Skeletal muscle cell (primary cell): ENCODE results near the gene ZNRD2.

Experiments used
- DNase-seq: peaks from one replicate; pipeline ENCODE4 v3.0.0-alpha.2; 2010; ENCODE audit warnings: low read depth
- H3K4me3 ChIP-seq: 2 replicates; pipeline ENCODE4 v1.5.1; 2011; ENCODE audit warnings: low read depth, mild to moderate bottlenecking, control low read depth, low read length, moderate library complexity

Gene ZNRD2

DNA sequence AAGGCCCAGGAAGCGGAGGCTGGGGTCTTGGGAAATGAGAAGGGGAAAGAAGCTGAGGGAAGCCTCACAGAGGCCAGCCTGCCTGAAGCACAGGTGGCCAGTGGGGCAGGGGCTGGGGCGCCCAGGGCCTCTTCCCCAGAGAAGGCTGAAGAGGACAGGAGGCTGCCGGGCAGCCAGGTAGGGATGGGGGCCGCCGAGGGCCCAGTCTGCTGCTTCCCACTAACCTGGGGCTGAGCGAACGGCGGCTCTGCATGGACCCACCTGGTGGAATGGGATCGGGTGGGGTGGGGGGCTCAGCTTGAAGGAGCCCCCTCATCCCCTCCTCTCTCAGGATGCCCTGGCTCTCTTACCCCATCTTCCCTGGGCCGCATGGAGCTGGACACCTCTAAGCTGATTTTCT is 13.3 kb downstream of the ZNRD2 start:
- no peak for DNase-seq
- no peak overlapping the region for H3K4me3 ChIP-seq

DNA sequence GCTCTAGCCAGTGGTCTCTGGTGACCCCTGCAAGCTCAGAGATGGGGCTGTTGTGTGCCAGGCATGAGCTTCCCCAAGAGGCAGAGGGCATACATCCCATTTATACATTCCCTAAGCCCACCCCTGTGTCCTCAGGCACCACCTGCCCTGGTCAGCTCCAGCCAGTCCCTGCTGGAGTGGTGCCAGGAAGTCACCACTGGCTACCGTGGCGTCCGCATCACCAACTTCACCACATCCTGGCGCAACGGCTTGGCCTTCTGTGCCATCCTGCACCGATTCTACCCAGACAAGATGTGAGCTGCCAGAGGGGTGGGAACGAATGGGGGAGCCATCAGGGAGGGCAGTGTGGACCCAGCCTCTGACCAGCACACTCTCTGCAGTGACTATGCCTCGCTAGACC is 13.8 kb downstream of the ZNRD2 start:
- no peak overlapping the region for H3K4me3 ChIP-seq
- DNase-seq: no peak

DNA sequence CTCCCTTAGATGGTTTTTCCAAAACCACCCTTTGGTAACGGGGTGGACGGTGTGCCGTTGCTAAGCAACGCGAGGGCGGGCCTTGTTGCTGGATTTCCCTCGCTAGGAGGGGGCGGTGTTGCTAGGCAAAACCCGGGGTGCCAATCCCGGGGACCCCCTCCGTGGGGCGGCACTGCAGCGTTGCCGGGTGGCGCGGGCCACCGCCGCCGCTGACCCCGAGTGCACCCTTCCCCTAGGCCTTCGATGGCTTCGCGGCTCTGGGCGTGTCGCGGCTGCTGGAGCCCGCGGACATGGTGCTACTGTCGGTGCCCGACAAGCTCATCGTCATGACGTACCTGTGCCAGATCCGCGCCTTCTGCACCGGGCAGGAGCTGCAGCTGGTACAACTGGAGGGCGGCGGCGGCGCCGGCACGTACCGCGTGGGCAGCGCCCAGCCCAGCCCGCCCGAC is 14.5 kb downstream of the ZNRD2 start:
- no peak for DNase-seq
- H3K4me3 ChIP-seq: no peak overlapping the region

DNA sequence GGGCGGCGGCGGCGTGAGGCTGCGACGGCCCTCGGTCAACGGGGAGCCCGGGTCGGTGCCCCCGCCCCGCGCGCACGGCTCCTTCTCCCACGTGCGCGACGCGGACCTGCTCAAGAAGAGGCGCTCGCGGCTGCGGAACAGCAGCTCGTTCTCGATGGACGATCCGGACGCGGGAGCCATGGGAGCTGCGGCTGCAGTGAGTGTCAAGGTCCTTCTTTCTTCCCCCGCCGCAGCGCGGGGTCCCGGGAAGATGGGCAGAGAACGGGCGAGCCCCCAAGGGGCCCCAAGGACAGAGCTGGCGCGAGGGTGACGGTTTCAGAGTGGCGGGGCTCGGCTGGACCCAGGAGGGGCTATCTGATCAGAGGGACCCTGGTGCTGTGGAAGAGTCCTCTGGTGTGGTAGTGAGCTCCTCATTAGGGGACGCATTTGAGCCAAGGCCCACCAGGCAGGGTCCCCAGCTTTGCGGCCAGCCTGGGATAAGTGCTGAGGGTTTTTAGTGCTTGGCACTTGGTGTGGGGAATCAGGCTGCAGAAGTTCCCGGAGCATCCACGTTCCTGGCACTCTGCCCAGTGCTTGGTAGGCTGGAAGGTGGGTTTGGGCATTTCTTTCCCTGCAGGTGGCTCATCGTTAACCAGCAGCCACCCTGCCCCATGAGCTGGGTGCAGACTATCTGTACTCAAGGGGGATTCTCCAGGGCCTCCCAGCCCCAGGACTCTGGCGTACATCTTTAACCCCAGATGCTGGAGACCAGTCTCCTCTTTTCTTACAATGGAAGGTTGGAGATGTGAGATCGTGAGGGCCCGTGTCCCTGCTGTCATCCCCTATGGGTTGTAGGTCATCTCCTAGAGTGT is 15.3 kb downstream of the ZNRD2 start:
- no peak for DNase-seq
- H3K4me3 ChIP-seq: no peak overlapping the region

DNA sequence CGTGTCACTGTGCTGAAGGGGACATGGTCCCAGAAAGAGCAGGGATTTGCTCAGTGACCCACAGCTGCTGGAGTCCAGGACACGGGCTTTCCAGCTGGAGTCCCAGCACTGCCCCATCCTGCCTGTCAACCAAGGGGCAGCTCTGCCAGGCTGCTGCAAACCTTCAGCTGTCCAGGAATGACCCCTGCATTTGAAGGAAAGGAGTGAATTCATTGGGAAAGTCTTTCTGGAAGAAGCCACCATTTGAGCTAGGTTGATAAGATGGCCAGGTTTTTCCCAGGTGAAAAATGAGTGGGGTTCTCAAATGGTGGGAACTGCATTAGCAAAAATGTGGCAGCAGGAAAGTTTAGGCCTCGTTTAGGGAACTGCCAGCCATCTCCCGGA is 16.0 kb downstream of the ZNRD2 start:
- no peak for DNase-seq

DNA sequence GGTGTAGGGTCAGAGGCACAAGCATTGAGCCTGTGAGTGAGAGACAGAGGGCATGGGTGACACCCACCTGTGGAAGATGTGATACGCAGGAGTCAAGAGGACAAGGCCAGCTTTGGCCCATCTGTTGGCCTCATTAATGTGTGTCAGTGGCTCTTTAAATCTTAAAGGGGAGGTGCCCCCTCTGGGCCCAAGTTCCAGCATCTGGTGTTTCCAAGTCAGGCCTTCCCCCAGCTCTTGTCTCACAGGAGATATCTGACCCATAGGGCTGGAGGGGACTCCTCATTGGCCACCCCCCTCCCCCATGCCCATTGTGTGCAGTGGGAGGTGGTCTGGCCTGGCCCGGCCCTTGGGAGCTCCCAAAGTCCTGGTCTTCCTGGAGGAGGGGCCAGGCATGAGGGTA is 16.4 kb downstream of the ZNRD2 start:
- no peak for DNase-seq
- no peak overlapping the region for H3K4me3 ChIP-seq

More for the DNA sequence above, 16.0 kb downstream of the ZNRD2 start:
- no peak overlapping the region for H3K4me3 ChIP-seq

DNA sequence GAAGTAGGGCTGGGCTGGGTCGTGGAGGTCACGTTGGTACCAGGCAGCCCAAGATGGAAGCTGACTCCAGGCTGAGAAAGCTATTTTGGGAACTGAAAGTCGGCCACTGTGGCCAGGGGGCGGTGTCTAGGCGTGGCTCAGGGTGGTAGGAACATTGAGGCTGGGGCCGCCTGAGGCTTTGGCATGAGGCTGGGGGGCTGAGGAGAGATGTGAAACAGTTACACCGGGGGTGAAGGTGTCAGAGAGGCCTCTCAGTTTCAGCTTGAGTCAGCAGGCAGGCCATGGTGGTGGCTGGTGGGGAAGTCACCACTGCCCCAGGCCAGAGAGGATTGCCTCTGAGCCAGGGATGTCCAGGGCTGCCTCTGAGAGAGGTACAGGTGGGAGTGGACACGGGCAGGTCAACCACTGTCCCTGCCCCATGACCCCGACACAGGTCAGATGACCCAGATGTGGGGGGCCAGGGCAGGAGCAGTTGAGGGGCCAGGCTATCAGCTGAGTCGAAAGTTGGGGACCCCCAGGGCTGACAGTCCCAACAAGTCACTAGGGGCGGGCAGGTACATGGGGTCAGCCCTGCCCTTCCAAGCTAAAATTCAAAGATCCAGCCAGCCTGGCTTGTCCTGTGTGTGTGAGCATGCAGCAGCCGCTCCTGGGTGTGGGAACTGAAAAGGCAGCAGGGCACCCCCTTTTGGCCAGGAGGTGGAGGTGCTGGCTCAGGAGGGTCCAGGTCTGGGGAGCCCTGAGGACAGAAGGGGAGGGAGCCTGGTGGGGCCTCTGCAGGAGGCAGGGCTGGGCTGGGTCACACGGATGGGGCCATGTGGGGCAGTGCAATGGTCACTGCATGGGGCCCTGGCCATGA is 18.1 kb downstream of the ZNRD2 start:
- H3K4me3 ChIP-seq: no peak overlapping the region

DNA sequence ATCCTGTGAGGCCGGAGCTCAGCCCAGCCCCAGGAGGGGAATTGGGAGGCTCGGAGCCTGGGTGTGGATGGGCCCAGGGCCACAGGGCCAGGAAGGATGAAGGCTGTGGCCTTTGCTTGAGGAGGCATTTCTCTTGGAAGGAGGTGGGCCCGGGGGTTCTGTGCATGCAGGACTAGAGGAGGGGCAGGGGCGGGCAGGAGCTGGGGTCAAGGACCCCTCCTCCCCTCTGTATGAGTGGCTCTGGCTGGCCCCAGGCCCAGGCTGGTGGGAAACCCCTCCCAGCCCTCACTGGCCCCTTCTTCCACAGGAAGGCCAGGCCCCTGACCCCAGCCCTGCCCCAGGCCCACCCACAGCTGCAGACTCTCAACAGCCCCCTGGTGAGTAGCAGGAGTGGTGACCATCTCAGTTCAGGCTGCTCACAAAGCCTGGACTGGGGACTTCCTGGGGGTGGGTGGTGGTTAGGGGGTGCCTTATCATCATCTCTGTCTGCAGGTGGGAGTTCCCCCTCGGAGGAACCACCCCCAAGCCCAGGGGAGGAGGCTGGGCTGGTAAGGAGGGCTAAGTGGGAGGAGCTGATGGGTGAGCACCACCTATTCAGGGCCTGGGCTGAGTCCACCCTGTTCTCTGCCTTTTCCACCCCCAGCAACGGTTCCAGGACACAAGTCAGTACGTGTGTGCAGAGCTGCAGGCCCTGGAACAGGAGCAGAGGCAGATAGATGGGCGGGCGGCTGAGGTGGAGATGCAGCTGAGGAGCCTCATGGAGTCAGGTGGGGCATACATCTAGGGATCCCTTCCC is 19.4 kb downstream of the ZNRD2 start:
- no peak overlapping the region for H3K4me3 ChIP-seq
- no peak for DNase-seq

More for the DNA sequence above, 18.1 kb downstream of the ZNRD2 start:
- DNase-seq: no peak

DNA sequence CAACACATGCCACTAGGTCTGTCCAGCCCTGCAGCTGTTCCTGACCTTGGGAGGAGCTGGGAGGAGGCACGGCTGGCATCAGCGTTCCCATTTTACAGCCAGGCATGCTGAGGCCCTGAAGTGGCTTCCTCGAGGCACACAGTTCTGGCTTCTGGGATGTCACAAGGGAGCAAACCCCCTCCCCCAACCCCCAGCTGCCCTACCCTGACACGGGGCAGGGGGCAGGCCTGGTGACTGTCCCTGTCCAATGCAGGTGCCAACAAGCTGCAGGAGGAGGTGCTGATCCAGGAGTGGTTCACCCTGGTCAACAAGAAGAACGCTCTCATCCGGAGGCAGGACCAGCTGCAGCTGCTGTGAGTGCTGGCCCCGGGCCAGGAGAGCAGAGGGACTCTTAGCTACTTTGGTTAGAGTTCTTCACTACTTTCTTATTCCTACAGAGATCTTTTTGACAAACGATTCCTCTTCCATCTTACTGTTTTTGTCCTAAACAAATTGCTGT is 20.0 kb downstream of the ZNRD2 start:
- DNase-seq: no peak
- H3K4me3 ChIP-seq: no peak overlapping the region

DNA sequence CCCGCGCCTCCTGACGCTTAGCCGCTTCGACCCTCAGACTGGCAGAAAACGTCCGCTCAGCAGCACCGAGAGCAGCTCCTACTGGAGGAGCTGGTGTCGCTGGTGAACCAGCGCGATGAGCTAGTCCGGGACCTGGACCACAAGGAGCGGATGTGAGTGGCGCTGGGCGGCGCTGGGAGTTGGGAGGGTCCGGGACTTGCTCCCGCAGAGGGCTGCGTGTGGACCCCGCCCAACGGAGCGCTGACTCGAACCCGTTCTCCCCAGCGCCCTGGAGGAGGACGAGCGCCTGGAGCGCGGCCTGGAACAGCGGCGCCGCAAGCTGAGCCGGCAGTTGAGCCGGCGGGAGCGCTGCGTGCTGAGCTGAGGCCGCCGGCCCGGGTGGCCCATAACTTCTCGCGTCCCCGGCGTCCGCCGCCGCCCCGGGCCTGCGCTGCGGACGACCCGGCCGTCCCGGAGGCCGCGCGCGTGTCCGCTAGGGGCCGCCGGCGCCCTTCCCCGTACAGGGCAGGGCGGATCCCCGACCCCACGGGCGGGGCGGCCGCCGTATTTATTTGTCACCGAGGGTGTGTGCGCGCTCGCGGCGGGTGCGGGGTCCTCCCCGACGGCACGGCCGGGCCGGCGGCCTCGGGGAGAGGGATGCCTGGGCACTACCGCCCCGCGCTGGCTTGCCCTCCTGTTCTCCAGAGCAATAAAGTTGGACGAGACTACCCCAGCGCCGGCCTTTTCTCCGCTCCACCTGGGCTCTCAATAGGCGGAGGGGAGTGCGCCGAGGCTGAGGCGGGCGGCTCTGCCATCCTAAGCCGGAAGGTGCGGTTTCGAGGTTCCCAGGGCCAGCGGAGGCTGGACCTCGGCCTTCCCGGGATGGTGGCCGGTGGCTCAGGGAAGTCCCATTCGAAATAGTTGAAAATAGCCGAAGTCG is 21.9 kb downstream of the ZNRD2 start:
- DNase-seq: no peak
- H3K4me3 ChIP-seq: no peak overlapping the region

DNA sequence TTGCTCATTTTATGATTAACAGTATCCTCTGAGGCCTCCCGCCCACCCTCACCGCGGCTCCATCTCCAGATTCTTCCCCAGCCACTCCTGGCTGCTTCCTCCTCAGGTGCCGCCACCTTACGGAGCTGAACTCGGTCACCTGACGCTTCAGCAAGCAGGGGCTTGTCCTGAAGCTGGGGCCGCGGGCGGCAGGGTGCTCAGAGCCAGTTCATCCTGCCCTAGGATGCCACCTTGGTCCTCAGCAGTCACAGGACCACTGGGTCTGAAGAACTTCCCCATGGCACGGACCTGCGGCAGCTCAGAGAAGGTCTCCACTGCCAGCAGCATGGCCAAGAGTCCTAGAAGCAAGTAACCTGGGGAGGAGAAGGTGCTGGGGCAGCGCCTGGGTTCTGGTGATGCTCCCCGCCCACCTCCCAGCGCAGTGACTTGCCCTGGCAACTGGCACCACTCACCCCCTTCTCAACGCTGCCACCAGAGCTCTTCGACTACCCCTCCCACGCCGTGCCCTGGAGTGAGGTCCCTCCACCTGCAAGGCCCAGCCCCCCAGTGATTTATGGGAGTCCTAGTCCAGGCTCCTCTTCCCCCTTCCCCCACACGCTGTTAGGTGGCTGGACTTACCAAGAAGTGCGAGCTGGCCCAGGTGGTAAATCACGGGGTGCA is 22.7 kb downstream of the ZNRD2 start:
- no peak overlapping the region for H3K4me3 ChIP-seq
- DNase-seq: no peak

DNA sequence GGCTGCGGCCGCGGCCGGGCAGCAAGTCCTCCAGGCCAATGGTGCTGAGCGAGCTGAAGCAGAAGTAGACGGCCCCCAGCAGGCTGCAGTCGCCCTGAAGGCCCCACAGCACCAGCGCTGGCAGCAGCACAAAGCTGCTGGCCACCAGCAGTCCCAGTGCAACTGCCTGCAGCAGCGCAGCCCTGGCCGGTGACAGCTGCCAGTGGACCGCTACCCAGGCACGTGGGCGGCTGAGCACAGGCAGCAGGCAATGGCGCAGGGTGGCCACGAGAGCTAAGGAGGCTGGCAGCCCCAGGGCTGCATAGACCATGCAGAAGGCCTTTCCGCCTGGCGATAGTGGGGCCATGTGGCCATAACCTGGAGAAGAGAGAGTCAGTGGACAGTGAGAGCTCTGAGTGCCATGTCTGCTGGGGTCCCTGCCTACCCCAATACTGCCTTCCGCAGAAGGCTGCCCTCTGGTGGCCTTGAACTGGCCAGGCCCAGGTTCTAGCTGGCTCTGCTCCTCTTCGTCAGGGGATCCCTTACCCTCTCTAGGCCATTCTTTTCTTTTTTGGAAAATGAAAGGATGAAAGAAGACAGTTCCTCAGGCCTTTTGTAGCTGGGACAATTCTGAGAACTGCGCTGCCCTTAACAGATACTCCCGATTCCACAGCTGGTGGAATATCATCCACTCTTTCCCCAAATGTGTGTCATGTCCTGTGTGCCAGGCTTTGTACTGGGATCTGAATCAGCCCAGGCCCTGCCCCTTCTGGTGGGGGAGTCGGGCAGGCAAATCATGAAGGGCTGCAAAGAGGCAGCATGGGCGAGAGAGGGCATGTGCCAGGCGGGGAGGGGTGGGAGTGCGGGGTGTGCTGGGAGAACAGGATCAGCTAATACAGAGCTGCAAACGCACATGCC is 23.5 kb downstream of the ZNRD2 start:
- no peak for DNase-seq
- H3K4me3 ChIP-seq: no peak overlapping the region

DNA sequence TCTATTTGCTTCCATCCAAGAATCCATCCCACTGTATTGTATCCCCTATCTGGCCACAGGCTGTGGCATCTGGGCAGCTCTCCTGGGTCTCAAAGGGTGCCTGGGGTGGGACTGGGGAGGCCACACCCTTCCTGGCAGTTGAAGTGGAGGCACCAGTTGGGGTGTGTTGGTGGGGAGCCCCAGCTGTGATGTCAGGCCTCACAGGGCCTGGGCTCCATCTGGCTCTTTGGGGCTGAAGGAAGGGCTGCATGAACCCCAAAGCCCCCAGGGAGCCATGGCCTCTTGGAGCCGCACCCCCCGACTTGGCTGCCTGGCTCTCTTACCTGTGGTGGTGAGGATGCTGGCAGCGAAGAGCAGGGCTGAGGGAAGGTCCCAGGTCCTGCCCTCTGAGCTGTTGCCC is 24.9 kb downstream of the ZNRD2 start:
- no peak for DNase-seq
- no peak overlapping the region for H3K4me3 ChIP-seq

DNA sequence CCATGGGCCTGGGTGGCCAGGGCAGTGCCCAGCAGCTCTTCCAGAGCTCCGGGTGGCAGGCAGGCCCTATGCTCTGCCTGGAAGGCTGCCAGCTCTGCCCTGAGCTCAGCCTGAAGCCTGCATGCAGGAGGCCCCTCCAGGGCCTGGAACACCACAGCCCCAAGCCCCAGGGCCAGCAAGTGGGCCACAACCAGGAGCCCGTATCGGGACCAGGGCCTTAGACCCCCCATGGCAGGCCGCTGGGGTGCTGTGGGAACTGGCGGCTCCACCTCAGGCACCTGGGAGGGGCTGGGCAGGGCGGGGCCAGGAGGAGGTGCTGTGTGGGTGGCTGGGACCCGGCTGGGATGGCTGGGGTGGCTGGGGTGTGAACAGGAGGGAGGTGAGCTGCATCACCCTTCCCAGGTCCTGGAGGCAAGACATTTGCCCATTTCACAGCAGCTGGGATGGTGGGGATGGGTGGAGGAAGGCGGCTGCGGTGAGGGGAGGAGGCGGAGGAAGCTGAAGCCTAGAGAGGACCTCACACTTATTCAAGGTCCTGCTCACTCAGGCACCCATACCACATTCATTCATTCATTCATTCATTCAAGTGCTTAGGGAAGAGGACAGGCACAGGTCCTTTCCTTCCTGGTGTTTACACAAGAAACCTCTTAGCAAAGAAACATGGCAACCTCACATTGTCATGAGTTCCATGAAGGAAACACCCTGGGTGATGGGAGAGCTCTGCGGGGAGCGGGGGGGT is 25.4 kb downstream of the ZNRD2 start, which contains the start of gene KCNK7:
Gene KCNK7, minus strand, starts transcription at position 258 of the 739 bp plus-strand sequence. Its CDS starts 28 bp downstream, at position 230.
- H3K4me3 ChIP-seq: no peak within 1 kb of the TSS
- no peak for DNase-seq

DNA sequence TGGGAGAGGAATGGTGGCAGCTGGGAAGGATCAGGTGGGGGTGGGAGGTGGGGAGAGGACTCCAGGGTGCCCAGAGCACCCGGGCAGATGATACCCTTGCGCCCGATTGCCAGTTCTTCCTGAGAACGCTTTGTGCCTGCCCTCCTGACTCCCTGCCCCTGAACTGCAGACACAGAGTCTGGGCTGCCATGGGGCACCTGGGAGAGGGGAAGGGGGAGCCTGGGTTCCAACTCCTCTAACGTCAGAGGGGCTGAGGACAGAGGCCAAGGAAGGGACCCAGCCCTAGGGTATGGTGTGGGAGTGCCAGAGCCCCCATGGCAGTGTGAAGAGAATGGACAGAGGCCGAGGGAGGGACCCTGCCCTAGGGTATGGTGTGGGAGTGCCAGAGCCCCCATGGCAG is 26.2 kb downstream of the ZNRD2 start:
- H3K4me3 ChIP-seq: no peak overlapping the region
- DNase-seq: no peak

DNA sequence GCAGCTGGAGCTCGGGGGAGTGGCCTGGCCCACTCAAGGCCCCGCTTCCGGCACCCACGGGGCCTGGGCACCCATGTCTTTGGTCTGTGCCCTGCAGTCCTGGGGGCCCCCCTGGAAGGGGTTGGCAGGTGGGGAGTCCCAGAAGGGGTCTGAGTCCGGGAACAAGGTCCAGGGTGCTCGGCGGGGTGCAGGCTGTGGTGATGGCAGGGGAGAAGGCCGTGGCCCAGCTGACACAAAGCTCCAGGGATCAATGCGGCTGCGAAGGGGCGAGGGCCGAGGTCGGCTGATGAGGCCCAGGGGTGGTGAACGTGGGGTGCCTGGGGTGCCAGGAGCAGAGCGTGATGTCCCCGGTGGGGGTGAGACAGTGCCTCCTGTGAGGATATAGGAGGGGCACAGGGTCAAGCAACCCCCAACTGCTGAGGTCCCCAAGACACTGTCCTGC is 28.0 kb downstream of the ZNRD2 start:
- no peak overlapping the region for H3K4me3 ChIP-seq
- DNase-seq: no peak
